GM12801 (cell line): ENCODE measurements around the gene PEX11A.

Experiments used
- CTCF ChIP-seq: IDR thresholded peaks from one replicate; pipeline ENCODE4 v1.5.1; 2011; ENCODE audit warnings: control low read depth; ENCODE audit not compliant: insufficient read length; ENCODE audit errors: extremely low read depth

PEX11A gene

DNA sequence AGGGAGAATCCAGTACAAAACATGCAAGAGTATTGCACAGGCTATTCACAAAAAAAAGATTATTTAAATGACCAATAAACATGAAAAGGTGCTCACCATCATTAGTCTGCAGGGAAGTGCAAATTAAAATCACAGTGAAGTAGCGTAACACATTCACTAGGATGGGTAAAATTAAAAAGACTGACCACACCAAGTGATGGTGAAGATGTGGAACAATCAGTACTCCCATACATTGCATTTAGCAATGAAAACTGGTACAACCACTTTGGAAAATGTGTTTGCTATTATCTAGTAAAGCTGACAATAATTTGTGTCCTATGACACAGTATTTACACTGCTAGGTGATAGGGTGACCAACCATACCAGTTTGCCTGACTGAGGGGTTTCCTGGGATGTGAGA is 34.1 kb upstream of the PEX11A start:
- TF ChIP-seq CTCF: no peak

GRCh38 chr15:89723031-89723430 is 32.5 kb upstream of the PEX11A start:
- no peak for TF ChIP-seq CTCF

DNA sequence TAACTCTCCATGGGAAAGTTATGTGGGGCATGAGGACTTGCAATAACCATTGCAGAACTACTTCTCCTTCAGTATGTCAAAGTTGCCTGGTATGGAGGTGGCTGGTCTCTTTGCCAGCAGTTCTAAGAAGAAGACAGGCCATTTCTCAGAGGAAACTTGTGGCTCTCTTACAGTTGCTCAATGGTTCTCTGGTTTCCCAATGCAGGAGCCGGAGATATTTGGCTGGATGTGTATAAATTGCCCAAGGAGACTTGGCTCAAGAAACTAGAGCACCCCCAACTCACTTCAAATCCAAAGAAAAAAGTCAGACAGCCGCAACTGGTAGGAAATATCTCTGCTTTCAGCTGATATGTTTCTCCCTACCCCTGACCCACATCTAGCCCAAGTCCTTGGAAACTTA is 24.2 kb upstream of the PEX11A start:
- TF ChIP-seq CTCF: no peak

GRCh38 chr15:89707577-89707976 is 17.0 kb upstream of the PEX11A start:
- no peak for TF ChIP-seq CTCF

DNA sequence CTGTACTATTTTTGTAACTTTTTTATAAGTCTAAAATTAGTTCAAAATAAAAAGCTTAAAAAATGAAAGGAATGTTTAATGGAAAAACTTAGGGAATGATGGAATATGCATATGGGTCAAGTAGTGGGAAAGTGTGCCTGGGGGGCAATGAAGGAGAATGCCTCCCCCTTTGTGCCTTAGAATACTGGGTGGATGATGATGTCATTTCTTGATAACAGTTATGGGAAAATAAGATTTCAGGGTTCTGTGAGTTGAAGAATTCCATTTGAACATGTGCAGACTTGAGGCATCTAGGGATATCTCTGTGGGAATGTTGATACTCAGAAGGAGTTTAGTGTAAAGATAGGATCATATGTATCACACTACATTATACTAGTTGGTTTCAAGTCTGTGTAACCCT is 13.9 kb upstream of the PEX11A start:
- TF ChIP-seq CTCF: no peak

DNA sequence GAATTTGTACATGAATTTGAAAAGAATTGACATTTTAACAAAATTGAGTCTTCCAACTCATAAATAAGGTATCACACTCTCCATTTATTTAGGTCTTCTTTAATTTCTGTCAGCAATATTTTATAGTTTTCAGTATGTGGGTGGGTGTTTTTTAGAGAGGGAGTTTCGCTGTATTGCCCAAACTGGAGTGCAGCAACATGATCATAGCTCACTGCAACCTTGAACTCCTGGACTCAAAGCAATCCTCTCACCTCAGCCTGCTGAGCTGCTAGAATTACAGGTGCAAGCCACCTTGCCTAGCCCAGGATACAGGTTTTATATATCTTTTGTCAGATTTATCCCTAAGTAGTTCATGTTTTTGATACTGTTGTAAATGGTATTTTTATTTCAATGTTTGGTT is 4.6 kb upstream of the PEX11A start:
- TF ChIP-seq CTCF: no peak

- no peak for TF ChIP-seq CTCF
These were observed 3.1 kb upstream of the PEX11A start for GRCh38 chr15:89693696-89694095.

- no peak for TF ChIP-seq CTCF
These were observed 2.5 kb upstream of the PEX11A start for GRCh38 chr15:89693091-89693490.
